NCI-H146 treated with DMSO at 0.1 percent for 48 hours (cell line): ENCODE data around the gene RSAD1.

Experiments
- DNase-seq: peaks from one replicate; lab custom pipeline; 2025; ENCODE audit not compliant: unreplicated experiment; lab: John Stamatoyannopoulos, UW

RSAD1 gene

GRCh38 chr17:50457621-50458020 lies 21.0 kb upstream of the RSAD1 start:
- DNase-seq = no peak

- DNase-seq = no peak
These were observed 20.4 kb upstream of the RSAD1 start for GRCh38 chr17:50458270-50458669.

GRCh38 chr17:50458701-50459676 lies 19.7 kb upstream of the RSAD1 start:
- DNase-seq = no peak

- DNase-seq = no peak
These were observed 18.9 kb upstream of the RSAD1 start for GRCh38 chr17:50459756-50460155.

GRCh38 chr17:50460831-50461526 lies 17.7 kb upstream of the RSAD1 start:
- DNase-seq = no peak

- no peak for DNase-seq
These were observed 17.0 kb upstream of the RSAD1 start for GRCh38 chr17:50461550-50462132.

- no peak for DNase-seq
These were observed 16.2 kb upstream of the RSAD1 start for GRCh38 chr17:50462446-50462845.

- DNase-seq = no peak
These were observed 14.5 kb upstream of the RSAD1 start for GRCh38 chr17:50464121-50464520.

- no peak for DNase-seq
These were observed 13.9 kb upstream of the RSAD1 start for GRCh38 chr17:50464736-50465135.

- DNase-seq = no peak
These were observed 13.5 kb upstream of the RSAD1 start for GRCh38 chr17:50465171-50465570.

GRCh38 chr17:50465635-50466034 lies 13.0 kb upstream of the RSAD1 start:
- no peak for DNase-seq

GRCh38 chr17:50466371-50467113 lies 12.1 kb upstream of the RSAD1 start:
- no peak for DNase-seq

GRCh38 chr17:50467114-50467854 lies 11.4 kb upstream of the RSAD1 start:
- DNase-seq = no peak

GRCh38 chr17:50467855-50468303 lies 10.8 kb upstream of the RSAD1 start:
- DNase-seq = no peak

GRCh38 chr17:50468304-50469207 lies 10.1 kb upstream of the RSAD1 start, which contains the start of gene CHAD:
Gene CHAD, minus strand, starts transcription at chr17:50468880. Its CDS starts 67 bp downstream, at chr17:50468813.
- no peak for DNase-seq

- no peak for DNase-seq
These were observed 9.5 kb upstream of the RSAD1 start for GRCh38 chr17:50469208-50469605.

GRCh38 chr17:50469671-50470305 lies 8.9 kb upstream of the RSAD1 start:
- DNase-seq = no peak

- DNase-seq = no peak
These were observed 8.2 kb upstream of the RSAD1 start for GRCh38 chr17:50470426-50470825.
